Body of pancreas (tissue), 4 donors: Measurements from ENCODE around the gene PCSK5.

ENCODE experiments used
- CTCF ChIP-seq, 7 experiments: fragments of 450-650 bp in 4 of 7; fragments of 200-600 bp in 3 of 7; sonication (generic) in 3 of 7; IDR thresholded peaks; one replicate each; pipeline ENCODE4 v1.5.1; 2016 to 2019; ENCODE audit warnings: antibody characterized with exemption in 7 of 7
- POLR2A ChIP-seq, 3 donors: fragments of 450-650 bp; IDR thresholded peaks; one replicate each; pipeline ENCODE4 v1.6.1; 2016; ENCODE audit warnings: antibody characterized with exemption in 3 of 3, mild to moderate bottlenecking in 2 of 3

- no peak for TF ChIP-seq POLR2A (IDR thresholded peaks at IDR 0.05)
- TF ChIP-seq CTCF (IDR thresholded peaks at IDR 0.05): no peak
Measured at GRCh38 chr9:76162751-76163500, 272.5 kb downstream of the PCSK5 start.
